Panc1 (cell line): Measurements from ENCODE around the gene CGNL1. TPM values are rescaled to one million over a fixed set of nuclear protein-coding genes. Genes with fewer than 3 reads are reported as not detected.

Experiments used
- ATAC-seq: fragments of 200-7000 bp; cut with Tn5 transposase; 2 replicates; pipeline ENCODE4 v1.9.1; 2020; ENCODE audit warnings: mild to moderate bottlenecking, moderate library complexity
- BruUV-seq: library from RNA; stranded (reverse); fragments of 400-500 nt; replicated peaks from 2 replicates; lab custom pipeline; 2021; lab: Mats Ljungman, UMichigan
- CTCF ChIA-PET: fragments of 300-600 bp; sonication (Branson Sonifier 250); formaldehyde crosslinking; loops from one replicate; lab custom pipeline; 2022; ENCODE audit warnings: antibody characterized with exemption; lab: Charles Lee
- POLR2A ChIA-PET: fragments of 300-600 bp; sonication (Branson Sonifier 250); formaldehyde crosslinking; loops from one replicate; lab custom pipeline; 2022; ENCODE audit warnings: antibody characterized with exemption; lab: Charles Lee
- DNase-seq: peaks from one replicate; pipeline ENCODE4 v3.0.0-alpha.2; 2010; ENCODE audit warnings: low read depth, low spot score
- H3K27ac ChIP-seq: 2 replicates; pipeline ENCODE4 v1.5.1; 2011; ENCODE audit warnings: mild to moderate bottlenecking, low read length, inconsistent platforms
- H3K27me3 ChIP-seq: fragments of 200-500 bp; sonication (Bioruptor generic); 2 replicates; pipeline ENCODE4 v1.6.0; 2014; ENCODE audit warnings: low read length, inconsistent platforms; ENCODE audit not compliant: control insufficient read depth, insufficient read depth
- H3K36me3 ChIP-seq: fragments of 200-500 bp; sonication (Bioruptor generic); 2 replicates; pipeline ENCODE4 v1.5.1; 2014; ENCODE audit warnings: inconsistent platforms, mild to moderate bottlenecking, low read length, moderate library complexity; ENCODE audit not compliant: control insufficient read depth, insufficient read depth
- H3K4me1 ChIP-seq: 2 replicates; pipeline ENCODE4 v1.5.1; 2011; ENCODE audit warnings: inconsistent platforms, mild to moderate bottlenecking, low read length, moderate library complexity; ENCODE audit not compliant: control insufficient read depth, insufficient read depth
- H3K4me3 ChIP-seq, 2 experiments: 2 replicates each; pipeline ENCODE4 v1.5.1; 2011 to 2012; ENCODE audit warnings: low read depth in 2 of 2, low read length in 2 of 2, mild to moderate bottlenecking in 2 of 2, inconsistent platforms in 1 of 2, moderate library complexity in 1 of 2
- H3K9me3 ChIP-seq: fragments of 200-500 bp; sonication (Bioruptor generic); 2 replicates; pipeline ENCODE4 v1.5.1; 2014; ENCODE audit warnings: low read depth, mild to moderate bottlenecking, inconsistent platforms, low read length, moderate library complexity; ENCODE audit not compliant: control insufficient read depth, insufficient read depth
- CTCF ChIP-seq: fragments of 450-650 bp; IDR thresholded peaks from 2 replicates; pipeline ENCODE4 v1.5.1; 2017; ENCODE audit warnings: mild to moderate bottlenecking
- POLR2AphosphoS5 ChIP-seq: IDR thresholded peaks from 2 replicates; pipeline ENCODE4 v1.6.1; 2012; ENCODE audit warnings: mild to moderate bottlenecking, low read depth, low read length, moderate library complexity
- REST ChIP-seq, 2 experiments: IDR thresholded peaks; 2 replicates each; pipeline ENCODE4 v1.6.1; 2011 to 2012; ENCODE audit warnings: low read depth in 2 of 2, control low read depth in 1 of 2, low read length in 1 of 2, mild to moderate bottlenecking in 1 of 2, moderate library complexity in 1 of 2; ENCODE audit not compliant: insufficient read depth in 1 of 2
- SIN3A ChIP-seq: IDR thresholded peaks from 2 replicates; pipeline ENCODE4 v1.6.1; 2012; ENCODE audit warnings: low read depth, mild to moderate bottlenecking, low read length, moderate library complexity, borderline replicate concordance; ENCODE audit not compliant: insufficient read depth
- TCF7L2 ChIP-seq: IDR thresholded peaks from 2 replicates; pipeline ENCODE4 v1.6.1; 2011; ENCODE audit warnings: mild to moderate bottlenecking, low read depth, low read length, inconsistent platforms
- in situ Hi-C: cut with HindIII; loops from 2 replicates; pipeline ENCODE4 v1.10.0; 2016; ENCODE audit warnings: low sequenced_read_pairs, low pct_unique_long_range_greater_than_20kb
- intact Hi-C: fragments of 100-400 bp; cut with micrococcal nuclease; formaldehyde crosslinking; loops from one replicate; pipeline ENCODE4 v1.10.0; 2022; ENCODE audit not compliant: unreplicated experiment
- total RNA-seq: library from RNA; stranded (reverse); gene quantifications from one replicate; pipeline ENCODE4 v1.2.1, GENCODE V29; 2021; ENCODE audit not compliant: unreplicated experiment

Gene CGNL1
- total RNA-seq, 1 experiment from 2014 or later: 3.5 TPM

- no peak for TF ChIP-seq POLR2AphosphoS5
- H3K27ac ChIP-seq: no peak overlapping the region
- ATAC-seq: no peak
- peaks cover 4% of the 10 kb centered on the region; the same call in 1 of the 2 replicates for H3K27me3 ChIP-seq
- intact Hi-C loops (no loop called here), in situ Hi-C loops (no loop called here)
- H3K9me3 ChIP-seq: no peaks in the 10 kb centered on the region
- ChIA-PET CTCF (interaction anchor here (0.6 kb wide), 1 partner anchor 312 kb away, joined by 3 read pairs; no protein-coding TSS in a partner anchor), POLR2A (interaction anchor here (0.6 kb wide), 1 partner anchor 1883 kb away, joined by 3 read pairs; no protein-coding TSS in a partner anchor)
- H3K4me1 ChIP-seq: no peaks in the 10 kb centered on the region; the same call in 1 of the 2 replicates
- DNase-seq: no peak
- H3K4me3 ChIP-seq: no peak overlapping the region
- H3K36me3 ChIP-seq: no peaks in the 10 kb centered on the region
- no TSS peak for BruUV-seq
Measured at GRCh38 chr15:57382969-57383368, 6.7 kb downstream of the CGNL1 start.

- in situ Hi-C loops (no loop called here), intact Hi-C loops (no loop called here)
- DNase-seq: no peak
- no peak overlapping the region for H3K4me3 ChIP-seq
- no TSS peak for BruUV-seq
- no peak overlapping the region for H3K27ac ChIP-seq
- ChIA-PET POLR2A (no interaction called here), CTCF (no interaction called here)
- no peaks in the 10 kb centered on the region for H3K4me1 ChIP-seq
- no peaks in the 10 kb centered on the region for H3K36me3 ChIP-seq
- peaks cover 2% of the 10 kb centered on the region; the same call in 1 of the 2 replicates for H3K27me3 ChIP-seq
- no peaks in the 10 kb centered on the region for H3K9me3 ChIP-seq
- TF ChIP-seq TCF7L2 (no peak), CTCF (no peak), REST (IDR thresholded peaks at IDR 0.05; ENCODE audit: insufficient read depth in 1 of 2, low read depth in 2 of 2, low read length in 1 of 2) (no peak), POLR2AphosphoS5 (no peak), SIN3A (no peak)
- ATAC-seq: no peak
Measured at GRCh38 chr15:57384024-57384423, 7.7 kb downstream of the CGNL1 start.

DNA sequence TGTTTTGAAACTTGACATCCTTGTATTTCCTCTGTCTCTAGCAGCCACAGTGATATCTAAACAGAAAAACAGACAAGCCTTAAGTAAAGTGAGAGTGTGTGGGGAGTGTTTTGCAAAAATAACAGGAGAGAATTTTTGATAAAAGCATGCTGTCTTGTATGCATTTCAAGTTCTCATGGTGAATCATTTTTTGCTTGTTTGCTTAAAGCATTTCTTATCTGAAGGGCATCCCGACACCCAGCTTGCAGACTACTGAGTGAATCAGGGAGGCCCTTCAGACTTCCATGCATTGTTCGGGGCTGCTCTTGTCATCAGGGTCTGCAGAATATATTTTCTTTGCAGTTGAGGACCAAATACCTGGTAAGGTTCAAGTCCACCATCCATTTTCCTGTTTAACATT lies 8.5 kb downstream of the CGNL1 start:
- DNase-seq (no peak), ATAC-seq (no peak)
- no TSS peak for BruUV-seq
- Histone ChIP-seq H3K27me3 (no peaks in the 10 kb centered on the region), H3K27ac (no peak overlapping the region), H3K4me1 (no peaks in the 10 kb centered on the region), H3K36me3 (no peaks in the 10 kb centered on the region), H3K4me3 (no peak overlapping the region), H3K9me3 (no peaks in the 10 kb centered on the region)
- TF ChIP-seq REST (IDR thresholded peaks at IDR 0.05; ENCODE audit: insufficient read depth in 1 of 2, low read depth in 2 of 2, low read length in 1 of 2): no peak
- TF ChIP-seq SIN3A: no peak
- TF ChIP-seq POLR2AphosphoS5: no peak
- no peak for TF ChIP-seq CTCF
- no peak for TF ChIP-seq TCF7L2
- in situ Hi-C loops: no loop called here
- ChIA-PET CTCF (no interaction called here), POLR2A (no interaction called here)
- intact Hi-C loops: no loop called here
